HepG2 (cell line): Measurements from ENCODE around the gene UBAP2L. TPM values are rescaled to one million over a fixed set of nuclear protein-coding genes. Genes with fewer than 3 reads are reported as not detected.

ENCODE experiments used
- BORCS8-MEF2B ChIP-seq: sonication (generic); formaldehyde crosslinking; IDR thresholded peaks from 2 replicates; pipeline ENCODE4 v1.8.0; 2022; ENCODE audit warnings: mild to moderate bottlenecking, missing genetic modification reagents
- DMAP1 ChIP-seq: IDR thresholded peaks from 2 replicates; pipeline ENCODE4 v1.6.1; 2016
- EHMT2 ChIP-seq: fragments of 200-600 bp; sonication (generic); IDR thresholded peaks from 2 replicates; pipeline ENCODE4 v1.7.0; 2017; ENCODE audit warnings: antibody characterized with exemption, low read depth, low read length, borderline replicate concordance
- GMEB1 ChIP-seq: sonication (generic); formaldehyde crosslinking; IDR thresholded peaks from 2 replicates; pipeline ENCODE4 v1.5.1; 2020; ENCODE audit warnings: missing genetic modification reagents, mild to moderate bottlenecking, borderline replicate concordance
- IKZF1 ChIP-seq: fragments of 450-650 bp; IDR thresholded peaks from 2 replicates; pipeline ENCODE4 v1.7.1; 2016
- KLF12 ChIP-seq: sonication (generic); formaldehyde crosslinking; IDR thresholded peaks from 2 replicates; pipeline ENCODE4 v1.4.0; 2020; ENCODE audit warnings: missing genetic modification reagents, borderline replicate concordance
- MEF2D ChIP-seq: sonication (generic); formaldehyde crosslinking; IDR thresholded peaks from 2 replicates; pipeline ENCODE4 v1.5.1; 2020; ENCODE audit warnings: mild to moderate bottlenecking, missing genetic modification reagents
- POLR2G ChIP-seq: fragments of 200-400 bp; formaldehyde crosslinking; IDR thresholded peaks from 2 replicates; pipeline ENCODE4 v1.6.1; 2018; ENCODE audit warnings: mild to moderate bottlenecking, low read depth, low read length, moderate library complexity
- TAF1 ChIP-seq: sonication (generic); formaldehyde crosslinking; IDR thresholded peaks from 2 replicates; pipeline ENCODE4 v1.4.0; 2020; ENCODE audit warnings: missing genetic modification reagents
- THAP8 ChIP-seq: sonication (generic); formaldehyde crosslinking; IDR thresholded peaks from 2 replicates; pipeline ENCODE4 v1.5.1; 2020; ENCODE audit warnings: missing genetic modification reagents, mild to moderate bottlenecking, borderline replicate concordance
- TSC22D2 ChIP-seq: sonication (generic); formaldehyde crosslinking; IDR thresholded peaks from 2 replicates; pipeline ENCODE4 v1.5.1; 2020; ENCODE audit warnings: missing genetic modification reagents, mild to moderate bottlenecking, borderline replicate concordance
- ZBTB8A ChIP-seq: sonication (generic); formaldehyde crosslinking; IDR thresholded peaks from 2 replicates; pipeline ENCODE4 v1.4.0; 2020; ENCODE audit warnings: mild to moderate bottlenecking, low read depth, missing genetic modification reagents, borderline replicate concordance
- ZC3H13 ChIP-seq: sonication (generic); formaldehyde crosslinking; IDR thresholded peaks from 2 replicates; pipeline ENCODE4 v1.8.1; 2023; ENCODE audit warnings: mild to moderate bottlenecking, missing genetic modification reagents, moderate library complexity
- ZFY ChIP-seq: sonication (generic); formaldehyde crosslinking; IDR thresholded peaks from 2 replicates; pipeline ENCODE4 v1.4.0; 2020; ENCODE audit warnings: missing genetic modification reagents
- ZKSCAN1 ChIP-seq: fragments of 150-350 bp; IDR thresholded peaks from 2 replicates; pipeline ENCODE4 v1.6.1; 2014; ENCODE audit warnings: low read length
- ZNF225 ChIP-seq: sonication (generic); formaldehyde crosslinking; IDR thresholded peaks from 2 replicates; pipeline ENCODE4 v1.4.0; 2020; ENCODE audit warnings: mild to moderate bottlenecking, missing genetic modification reagents
- ZNF446 ChIP-seq: sonication (generic); formaldehyde crosslinking; IDR thresholded peaks from 2 replicates; pipeline ENCODE4 v1.5.0; 2020; ENCODE audit warnings: mild to moderate bottlenecking, missing genetic modification reagents
- ZNF547 ChIP-seq: sonication (generic); formaldehyde crosslinking; IDR thresholded peaks from 2 replicates; pipeline ENCODE4 v1.5.1; 2020; ENCODE audit warnings: mild to moderate bottlenecking, missing genetic modification reagents
- ZNF652 ChIP-seq: IDR thresholded peaks from 2 replicates; pipeline ENCODE4 v1.6.1; 2016; ENCODE audit warnings: low read depth, borderline replicate concordance
- ZNF704 ChIP-seq: sonication (generic); formaldehyde crosslinking; IDR thresholded peaks from 2 replicates; pipeline ENCODE4 v1.8.1; 2023; ENCODE audit warnings: mild to moderate bottlenecking, inconsistent platforms, moderate library complexity, missing genetic modification reagents, borderline replicate concordance
- ZNF75D ChIP-seq: sonication (generic); formaldehyde crosslinking; IDR thresholded peaks from 2 replicates; pipeline ENCODE4 v1.8.1; 2023; ENCODE audit warnings: missing genetic modification reagents, mild to moderate bottlenecking, borderline replicate concordance
- ZNF792 ChIP-seq: IDR thresholded peaks from 2 replicates; pipeline ENCODE4 v1.6.1; 2016
- ZXDC ChIP-seq: sonication (generic); formaldehyde crosslinking; IDR thresholded peaks from 2 replicates; pipeline ENCODE4 v1.5.0; 2020; ENCODE audit warnings: mild to moderate bottlenecking, missing genetic modification reagents
- polyA plus RNA-seq, 8 experiments: library from polyadenylated mRNA; depleted of rRNA in 3 of 8; stranded (reverse) in 7 of 8; unstranded in 1 of 8; fragments of >200 nt; fragmentation: Illumina TruSeq in 4 of 8; extraction: Trizol in 4 of 8; gene quantifications; 2 replicates each; pipeline versions ENCODE4 v1.2.1 to v1.2.3, GENCODE V29; 2011 to 2016; ENCODE audit warnings: low read depth in 4 of 8, missing spikeins in 1 of 8, mixed read lengths in 1 of 8; ENCODE audit not compliant: insufficient read depth in 1 of 8
- total RNA-seq, 5 experiments: library from RNA; depleted of rRNA; stranded (reverse); fragments of >200 nt; fragmentation: Illumina TruSeq; extraction: Trizol; gene quantifications; 2 replicates each; pipeline ENCODE4 v1.2.3, GENCODE V29; 2016; ENCODE audit warnings: low read depth in 1 of 5
- TF ChIP-seq, protein P1 (sequence below): IDR thresholded peaks from 2 replicates; pipeline ENCODE4 v1.6.1; 2016; ENCODE audit warnings: low read depth, borderline replicate concordance

The UBAP2L gene
- total and polyA plus RNA-seq, 2 of the 13 experiments (the other 11 are each of a cell fraction or from before 2014, with no cell fraction given), result 74.2 to 159 TPM

DNA sequence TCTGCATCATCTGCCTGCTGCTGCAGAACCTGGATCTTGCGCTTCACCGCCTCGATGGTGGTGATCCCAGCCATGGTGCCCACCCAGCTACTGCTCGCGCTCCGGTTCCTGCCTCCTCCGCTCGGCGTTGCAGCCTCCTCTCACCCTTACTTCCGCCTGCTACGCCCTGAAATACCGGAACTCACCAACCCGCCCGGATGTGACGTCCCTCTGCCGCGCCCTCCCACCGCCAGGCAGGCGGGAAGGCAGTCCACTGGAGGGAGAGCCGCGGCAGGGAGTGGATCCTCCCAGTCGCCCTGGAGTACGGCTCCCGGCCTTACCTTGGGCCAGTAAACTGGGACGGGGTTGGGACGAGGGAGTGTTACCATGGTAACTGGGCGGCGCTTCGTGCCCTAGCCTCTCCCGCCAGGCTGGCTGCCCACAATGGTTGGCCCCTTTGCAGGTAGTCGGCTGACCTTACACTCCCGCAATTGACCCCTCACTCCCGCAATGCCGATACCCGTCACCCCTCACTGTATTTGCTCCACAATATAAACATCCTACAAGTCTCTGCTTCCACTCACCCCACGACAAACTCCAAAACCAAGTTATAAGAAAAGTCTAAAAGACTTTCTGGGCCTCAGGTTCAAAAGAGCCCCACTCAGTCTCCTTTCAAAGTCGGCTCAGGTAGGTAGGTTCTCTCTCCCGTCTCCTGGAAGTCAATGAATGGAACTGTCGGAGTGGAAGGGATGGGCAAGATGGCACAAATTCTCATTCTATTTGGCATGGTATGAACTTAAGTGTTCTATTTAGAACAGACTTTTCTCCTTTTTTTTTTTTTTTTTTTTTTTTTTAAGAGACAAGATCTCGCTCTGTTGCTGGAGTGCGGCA, 37.5 kb upstream of the UBAP2L start (continued):
- TF ChIP-seq TSC22D2 (CRISPR knock-in tag) (no peak; the same call in 1 of the 2 replicates), ZKSCAN1 (no peak), ZNF446 (CRISPR knock-in tag) (no peak), IKZF1 (no peak), ZNF704 (CRISPR knock-in tag) (no peak; the same call in 1 of the 2 replicates), MEF2D (peak; percentile 86), POLR2G (peak; percentile 93), ZNF75D (CRISPR knock-in tag) (no peak), ZNF547 (CRISPR knock-in tag) (peak; percentile 68; the same call in 1 of the 2 replicates), DMAP1 (peak; percentile 82), ZXDC (CRISPR knock-in tag) (no peak; the same call in 1 of the 2 replicates), EHMT2 (no peak), TAF1 (CRISPR knock-in tag) (peak; percentile 98), ZFY (CRISPR knock-in tag) (peak; percentile 79), GMEB1 (peak; percentile 86), ZNF792 (CRISPR knock-in tag) (peak; percentile 71; the same call in 1 of the 2 replicates), ZC3H13 (CRISPR knock-in tag) (peak; percentile 82), ZNF652 (CRISPR knock-in tag) (0 out of 2 replicates have a peak, but pooled peaks have one; percentile 7), BORCS8-MEF2B (CRISPR knock-in tag) (peak; percentile 91), ZBTB8A (CRISPR knock-in tag) (no peak), KLF12 (CRISPR knock-in tag) (peak; percentile 82), THAP8 (CRISPR knock-in tag) (no peak), ZNF225 (CRISPR knock-in tag) (peak; percentile 82)
- TF ChIP-seq, protein P1, sequence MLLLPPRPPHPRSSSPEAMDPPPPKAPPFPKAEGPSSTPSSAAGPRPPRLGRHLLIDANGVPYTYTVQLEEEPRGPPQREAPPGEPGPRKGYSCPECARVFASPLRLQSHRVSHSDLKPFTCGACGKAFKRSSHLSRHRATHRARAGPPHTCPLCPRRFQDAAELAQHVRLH, result peak; percentile 91; the same call in 1 of the 2 replicates
